KBM-7 (cell line): ENCODE measurements around the gene PDE8A.

Experiments used
- DNase-seq: peaks from one replicate; pipeline ENCODE4 v3.0.0-alpha.2; 2015
- in situ Hi-C: fragments of 300-500 bp; cut with MboI; formaldehyde crosslinking; loops from 2 replicates; pipeline ENCODE4 v1.14.3; 2020; ENCODE audit warnings: low sequenced_read_pairs, low pct_unique_long_range_greater_than_20kb, mixed read lengths

PDE8A gene

GRCh38 chr15:84981711-84982300 lies at the start of gene PDE8A:
Gene PDE8A, plus strand, starts transcription at chr15:84981856. Its CDS starts 307 bp downstream, at chr15:84982163.
- in situ Hi-C loops: no loop called here

GRCh38 chr15:84934942-84935729 lies 46.5 kb upstream of the PDE8A start:
- in situ Hi-C loops: no loop called here
- DNase-seq: no peak

More at GRCh38 chr15:84981711-84982300, at the start of gene PDE8A:
- no peak for DNase-seq

- DNase-seq: peak; percentile 45
- in situ Hi-C loops: no loop called here
Measured at GRCh38 chr15:84937144-84937543, 44.5 kb upstream of the PDE8A start.

GRCh38 chr15:84938726-84939125 lies 42.9 kb upstream of the PDE8A start:
- in situ Hi-C loops: no loop called here

GRCh38 chr15:84940399-84940798 lies 41.3 kb upstream of the PDE8A start:
- in situ Hi-C loops: no loop called here
- DNase-seq: no peak

More at GRCh38 chr15:84938726-84939125, 42.9 kb upstream of the PDE8A start:
- DNase-seq: no peak

- no peak for DNase-seq
- in situ Hi-C loops: no loop called here
Measured at GRCh38 chr15:84942456-84942855, 39.2 kb upstream of the PDE8A start.

- no peak for DNase-seq
- in situ Hi-C loops: no loop called here
Measured at GRCh38 chr15:84944311-84944710, 37.3 kb upstream of the PDE8A start.

GRCh38 chr15:84944861-84945260 lies 36.8 kb upstream of the PDE8A start:
- in situ Hi-C loops: no loop called here
- no peak for DNase-seq

- DNase-seq: no peak
- in situ Hi-C loops: no loop called here
Measured at GRCh38 chr15:84946772-84947489, 34.7 kb upstream of the PDE8A start.

GRCh38 chr15:84947947-84948830 lies 33.5 kb upstream of the PDE8A start:
- in situ Hi-C loops: no loop called here
- no peak for DNase-seq

GRCh38 chr15:84949043-84949442 lies 32.6 kb upstream of the PDE8A start:
- no peak for DNase-seq
- in situ Hi-C loops: no loop called here

GRCh38 chr15:84949845-84950569 lies 31.6 kb upstream of the PDE8A start:
- in situ Hi-C loops: no loop called here
- no peak for DNase-seq

GRCh38 chr15:84950570-84951111 lies 31.0 kb upstream of the PDE8A start:
- in situ Hi-C loops: no loop called here
- no peak for DNase-seq

- in situ Hi-C loops: no loop called here
- DNase-seq: no peak
Measured at GRCh38 chr15:84951736-84952135, 29.9 kb upstream of the PDE8A start.

GRCh38 chr15:84953136-84953535 lies 28.5 kb upstream of the PDE8A start:
- in situ Hi-C loops: no loop called here
- DNase-seq: no peak

GRCh38 chr15:84953726-84954125 lies 27.9 kb upstream of the PDE8A start:
- in situ Hi-C loops: no loop called here

GRCh38 chr15:84955089-84955848 lies 26.4 kb upstream of the PDE8A start:
- peak; percentile 78 for DNase-seq
- in situ Hi-C loops: no loop called here

More at GRCh38 chr15:84953726-84954125, 27.9 kb upstream of the PDE8A start:
- no peak for DNase-seq

GRCh38 chr15:84956199-84956598 lies 25.5 kb upstream of the PDE8A start:
- in situ Hi-C loops: no loop called here
- DNase-seq: no peak
